Loucy (cell line): ENCODE measurements around the gene TLR3.

Source experiments
- CTCF ChIP-seq: fragments of 200-600 bp; sonication (generic); conservative IDR thresholded peaks from 2 replicates; pipeline ENCODE4 v1.5.1; 2014; ENCODE audit warnings: mild to moderate bottlenecking, antibody characterized with exemption, low read length
- EZH2phosphoT487 ChIP-seq: fragments of 200-600 bp; IDR thresholded peaks from 2 replicates; pipeline ENCODE4 v1.6.1; 2018; ENCODE audit warnings: antibody characterized with exemption, mild to moderate bottlenecking, moderate library complexity, borderline replicate concordance

- TF ChIP-seq CTCF: no peak
- TF ChIP-seq EZH2phosphoT487: no peak
These were observed 43.6 kb upstream of the TLR3 start for GRCh38 chr4:186025408-186025690.
